HCT116 (cell line): ENCODE results near the gene ZXDC. TPM values are rescaled to one million over a fixed set of nuclear protein-coding genes. Genes with fewer than 3 reads are reported as not detected.

Source experiments
- ATAC-seq: fragments of 200-7000 bp; cut with Tn5 transposase; 2 replicates; pipeline ENCODE4 v1.9.1; 2020; ENCODE audit warnings: mild to moderate bottlenecking, moderate library complexity
- BruUV-seq: library from RNA; stranded (reverse); fragments of 400-500 nt; replicated peaks from 2 replicates; lab custom pipeline; 2021; lab: Mats Ljungman, UMichigan
- CTCF ChIA-PET: fragments of 300-600 bp; sonication (Branson Sonifier 250); formaldehyde crosslinking; loops from one replicate; lab custom pipeline; 2021; ENCODE audit warnings: antibody characterized with exemption; lab: Charles Lee
- POLR2A ChIA-PET: fragments of 300-600, 350-600 bp; sonication (Branson Sonifier 250); formaldehyde crosslinking; loops from one replicate; lab custom pipeline; 2021; ENCODE audit warnings: antibody characterized with exemption; lab: Charles Lee
- RAD21 ChIA-PET, 2 experiments: fragments of 300-600 bp; sonication (Branson Sonifier 250); formaldehyde crosslinking; loops; one replicate each; lab custom pipeline; 2023; ENCODE audit warnings: low total read pairs in 2 of 2; ENCODE audit not compliant: uncharacterized antibody in 2 of 2, unreplicated experiment in 2 of 2, low non-redundant PET in 1 of 2; lab: Charles Lee
- DNase-seq: peaks from one replicate; pipeline ENCODE4 v3.0.0-alpha.2; 2010; ENCODE audit warnings: low read depth, low spot score
- H2AFZ ChIP-seq: fragments of 200-600 bp; shearing (Covaris generic), sonication (generic); 2 replicates; pipeline ENCODE4 v1.6.1; 2017; ENCODE audit warnings: low read depth, mixed run types, mixed read lengths, antibody characterized with exemption, low read length; ENCODE audit not compliant: poor library complexity, severe bottlenecking
- H3K27ac ChIP-seq: 2 replicates; pipeline ENCODE4 v1.5.1; 2012; ENCODE audit warnings: low read depth, low read length
- H3K27me3 ChIP-seq: fragments of 200-600 bp; sonication (generic); 2 replicates; pipeline ENCODE4 v1.6.1; 2016; ENCODE audit warnings: mixed run types, low read length, mixed read lengths; ENCODE audit not compliant: insufficient read depth
- H3K36me3 ChIP-seq, 2 experiments: fragments of 200-500 bp in 1 of 2; fragments of 200-600 bp in 1 of 2; sonication (Bioruptor generic) in 1 of 2; sonication (generic) in 1 of 2; 2 replicates each; pipeline versions ENCODE4 v1.5.1 to v1.6.1; 2014 to 2016; ENCODE audit warnings: low read length in 2 of 2, inconsistent platforms in 1 of 2, mixed read lengths in 1 of 2, mixed run types in 1 of 2; ENCODE audit not compliant: insufficient read depth in 2 of 2, control insufficient read depth in 1 of 2
- H3K4me1 ChIP-seq, 2 experiments: fragments of 200-600 bp in 1 of 2; sonication (generic) in 1 of 2; 2 replicates each; pipeline versions ENCODE4 v1.5.1 to v1.6.1; 2012 to 2017; ENCODE audit warnings: low read length in 2 of 2, inconsistent platforms in 1 of 2, mild to moderate bottlenecking in 1 of 2, mixed read lengths in 1 of 2, mixed run types in 1 of 2, moderate library complexity in 1 of 2; ENCODE audit not compliant: insufficient read depth in 2 of 2, control insufficient read depth in 1 of 2
- H3K4me2 ChIP-seq: fragments of 200-600 bp; sonication (generic); 2 replicates; pipeline ENCODE4 v1.6.1; 2017; ENCODE audit warnings: mixed run types, low read length, mixed read lengths
- H3K4me3 ChIP-seq, 2 experiments: fragments of 200-600 bp in 1 of 2; sonication (generic) in 1 of 2; replicated peaks in 1 of 2; 2 replicates each; pipeline ENCODE4 v1.5.1; 2011 to 2016; ENCODE audit warnings: low read length in 2 of 2, control low read depth in 1 of 2, low read depth in 1 of 2, mild to moderate bottlenecking in 1 of 2, mixed read lengths in 1 of 2, mixed run types in 1 of 2
- H3K79me2 ChIP-seq: fragments of 200-600 bp; sonication (generic); 2 replicates; pipeline ENCODE4 v1.6.1; 2017; ENCODE audit warnings: mild to moderate bottlenecking, mixed run types, low read length, moderate library complexity, mixed read lengths; ENCODE audit not compliant: insufficient read depth
- H3K9ac ChIP-seq: fragments of 200-600 bp; sonication (generic); 2 replicates; pipeline ENCODE4 v1.6.1; 2016; ENCODE audit warnings: low read length, mixed read lengths
- H3K9me2 ChIP-seq: fragments of 200-600 bp; sonication (generic), shearing (Covaris generic); 2 replicates; pipeline ENCODE4 v1.6.1; 2017; ENCODE audit warnings: mixed run types, mild to moderate bottlenecking, moderate library complexity; ENCODE audit not compliant: insufficient read depth
- H3K9me3 ChIP-seq, 2 experiments: fragments of 200-500 bp in 1 of 2; fragments of 200-600 bp in 1 of 2; sonication (Bioruptor generic) in 1 of 2; sonication (generic) in 1 of 2; 2 replicates each; pipeline ENCODE4 v1.6.1; 2014 to 2017; ENCODE audit warnings: low read length in 2 of 2, mixed read lengths in 2 of 2, inconsistent platforms in 1 of 2, low read depth in 1 of 2, mild to moderate bottlenecking in 1 of 2, mixed run types in 1 of 2, moderate library complexity in 1 of 2; ENCODE audit not compliant: control insufficient read depth in 1 of 2, insufficient read depth in 1 of 2
- H4K20me1 ChIP-seq: fragments of 200-600 bp; sonication (generic), shearing (Covaris generic); 2 replicates; pipeline ENCODE4 v1.6.1; 2017; ENCODE audit warnings: mixed run types, mild to moderate bottlenecking, moderate library complexity; ENCODE audit not compliant: insufficient read depth
- EGR1 ChIP-seq: IDR thresholded peaks from 2 replicates; pipeline ENCODE4 v1.6.1; 2012; ENCODE audit warnings: low read depth
- ELF1 ChIP-seq: IDR thresholded peaks from 2 replicates; pipeline ENCODE4 v1.6.1; 2012; ENCODE audit warnings: low read depth, borderline replicate concordance
- EZH2phosphoT487 ChIP-seq: fragments of 200-600 bp; IDR thresholded peaks from 2 replicates; pipeline ENCODE4 v1.6.1; 2018; ENCODE audit warnings: antibody characterized with exemption, borderline replicate concordance
- SP1 ChIP-seq: IDR thresholded peaks from 2 replicates; pipeline ENCODE4 v1.6.1; 2012; ENCODE audit warnings: low read depth
- ZFX ChIP-seq: fragments of 450-650 bp; IDR thresholded peaks from 2 replicates; pipeline ENCODE4 v1.6.1; 2017
- ZNF274 ChIP-seq: fragments of 200-500 bp; sonication (Bioruptor generic); IDR thresholded peaks from 2 replicates; pipeline ENCODE4 v1.6.1; 2014; ENCODE audit warnings: mild to moderate bottlenecking, low read depth, low read length, inconsistent platforms
- intact Hi-C: fragments of 100-400 bp; cut with micrococcal nuclease; formaldehyde crosslinking; loops from 2 replicates; pipeline ENCODE4 v1.10.0; 2022
- total RNA-seq: library from RNA; stranded (reverse); gene quantifications from one replicate; pipeline ENCODE4 v1.2.1, GENCODE V29; 2021; ENCODE audit not compliant: unreplicated experiment
- TF ChIP-seq, protein P1 (sequence below): IDR thresholded peaks from 2 replicates; pipeline ENCODE4 v1.6.1; 2012; ENCODE audit warnings: low read depth
- TF ChIP-seq, protein P2 (sequence below), 3 experiments: fragments of 200-600 bp in 1 of 3; sonication (generic) in 1 of 3; IDR thresholded peaks in 2 of 3; conservative IDR thresholded peaks in 1 of 3; 2 replicates each; pipeline ENCODE4 v1.5.1; 2012 to 2017; ENCODE audit warnings: low read depth in 2 of 3, low read length in 2 of 3, antibody characterized with exemption in 1 of 3, borderline replicate concordance in 1 of 3, control low read depth in 1 of 3, mild to moderate bottlenecking in 1 of 3, mixed read lengths in 1 of 3, mixed run types in 1 of 3, moderate library complexity in 1 of 3; ENCODE audit not compliant: insufficient read depth in 1 of 3

Gene ZXDC
- total RNA-seq, 1 experiment from 2014 or later: 29.9 TPM

DNA sequence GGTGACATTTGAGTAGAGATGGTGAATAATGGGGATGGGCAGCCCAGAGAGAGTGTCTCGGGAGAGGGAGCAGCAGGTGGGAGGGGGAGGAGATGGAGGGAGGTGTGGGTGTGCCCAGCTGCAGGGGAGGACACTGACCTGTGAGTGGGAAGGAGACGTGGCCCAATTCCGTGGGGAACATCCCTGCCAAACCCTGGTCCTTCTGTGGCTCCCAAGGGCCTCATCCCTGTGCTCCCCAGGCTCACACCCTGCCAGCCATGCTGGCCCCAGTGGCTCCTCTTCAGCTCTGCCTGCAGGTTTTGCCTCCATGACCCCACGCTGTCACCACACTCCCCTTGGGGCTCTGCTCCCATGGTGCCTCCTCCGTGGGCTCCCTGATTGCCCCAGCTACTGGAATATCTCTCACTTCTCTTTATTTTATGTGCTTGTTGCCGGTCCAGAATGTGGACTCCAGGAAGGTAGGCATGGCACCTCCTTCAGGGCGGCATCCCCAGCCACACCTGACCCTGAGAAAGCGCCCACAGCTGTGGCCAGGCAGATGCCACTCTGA is 74.0 kb downstream of the ZXDC start (continued):
- TF ChIP-seq, protein P1, sequence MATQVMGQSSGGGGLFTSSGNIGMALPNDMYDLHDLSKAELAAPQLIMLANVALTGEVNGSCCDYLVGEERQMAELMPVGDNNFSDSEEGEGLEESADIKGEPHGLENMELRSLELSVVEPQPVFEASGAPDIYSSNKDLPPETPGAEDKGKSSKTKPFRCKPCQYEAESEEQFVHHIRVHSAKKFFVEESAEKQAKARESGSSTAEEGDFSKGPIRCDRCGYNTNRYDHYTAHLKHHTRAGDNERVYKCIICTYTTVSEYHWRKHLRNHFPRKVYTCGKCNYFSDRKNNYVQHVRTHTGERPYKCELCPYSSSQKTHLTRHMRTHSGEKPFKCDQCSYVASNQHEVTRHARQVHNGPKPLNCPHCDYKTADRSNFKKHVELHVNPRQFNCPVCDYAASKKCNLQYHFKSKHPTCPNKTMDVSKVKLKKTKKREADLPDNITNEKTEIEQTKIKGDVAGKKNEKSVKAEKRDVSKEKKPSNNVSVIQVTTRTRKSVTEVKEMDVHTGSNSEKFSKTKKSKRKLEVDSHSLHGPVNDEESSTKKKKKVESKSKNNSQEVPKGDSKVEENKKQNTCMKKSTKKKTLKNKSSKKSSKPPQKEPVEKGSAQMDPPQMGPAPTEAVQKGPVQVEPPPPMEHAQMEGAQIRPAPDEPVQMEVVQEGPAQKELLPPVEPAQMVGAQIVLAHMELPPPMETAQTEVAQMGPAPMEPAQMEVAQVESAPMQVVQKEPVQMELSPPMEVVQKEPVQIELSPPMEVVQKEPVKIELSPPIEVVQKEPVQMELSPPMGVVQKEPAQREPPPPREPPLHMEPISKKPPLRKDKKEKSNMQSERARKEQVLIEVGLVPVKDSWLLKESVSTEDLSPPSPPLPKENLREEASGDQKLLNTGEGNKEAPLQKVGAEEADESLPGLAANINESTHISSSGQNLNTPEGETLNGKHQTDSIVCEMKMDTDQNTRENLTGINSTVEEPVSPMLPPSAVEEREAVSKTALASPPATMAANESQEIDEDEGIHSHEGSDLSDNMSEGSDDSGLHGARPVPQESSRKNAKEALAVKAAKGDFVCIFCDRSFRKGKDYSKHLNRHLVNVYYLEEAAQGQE: no peak

DNA sequence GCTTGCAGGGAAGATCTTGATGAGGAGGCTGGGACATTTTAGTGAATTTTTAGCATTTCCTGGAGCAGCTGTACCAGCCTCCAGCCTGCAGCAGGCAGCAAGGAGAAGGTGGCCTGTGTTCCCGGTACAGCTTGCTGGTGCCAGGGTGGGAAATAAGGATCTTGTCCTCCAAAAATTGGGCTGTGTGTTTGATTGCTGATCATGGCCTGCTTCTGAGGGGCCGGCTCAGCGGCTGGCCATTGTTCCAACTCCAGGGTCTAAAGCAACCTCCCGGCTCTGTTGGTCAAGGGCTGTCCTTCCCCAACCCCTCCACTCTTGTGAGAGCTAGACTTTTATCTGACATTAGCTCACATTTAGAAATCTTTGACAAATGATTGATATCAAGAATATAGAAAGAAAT is 75.9 kb downstream of the ZXDC start:
- Histone ChIP-seq H3K4me2 (no peak overlapping the region), H2AFZ (no peak overlapping the region), H3K36me3 (no peaks in the 10 kb centered on the region), H3K27ac (no peak overlapping the region), H3K79me2 (no peaks in the 10 kb centered on the region), H3K9ac (no peak overlapping the region), H3K27me3 (no peaks in the 10 kb centered on the region), H3K9me3 (no peaks in the 10 kb centered on the region), H3K4me3 (no peak overlapping the region), H3K4me1 (no peaks in the 10 kb centered on the region), H3K9me2 (no peaks in the 10 kb centered on the region), H4K20me1 (no peaks in the 10 kb centered on the region)
- ChIA-PET POLR2A (no interaction called here), CTCF (no interaction called here), RAD21 (no interaction called here)
- no peak for DNase-seq
- intact Hi-C loops: no loop called here
- BruUV-seq: no TSS peak
- no peak for ATAC-seq
- no peak for TF ChIP-seq SP1

DNA sequence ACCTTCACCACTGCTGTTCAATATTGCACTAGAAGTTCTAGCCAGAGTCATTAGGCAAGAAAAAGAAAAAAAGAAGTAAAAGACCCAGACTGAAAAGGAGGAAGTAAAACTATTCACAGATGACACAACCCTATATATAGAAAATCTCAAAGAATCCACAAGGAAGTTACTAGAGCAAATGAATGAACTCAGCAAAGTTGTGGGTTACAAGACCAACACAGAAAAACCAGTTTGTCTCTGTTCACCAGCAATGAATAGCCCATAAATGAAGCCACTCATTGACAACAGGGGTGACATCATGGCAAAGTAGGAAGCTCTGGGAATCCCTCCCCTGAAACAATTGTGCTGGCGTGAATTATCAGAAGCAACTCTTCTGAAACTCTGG is 76.3 kb downstream of the ZXDC start:
- DNase-seq (no peak), ATAC-seq (no peak)
- POLR2A ChIA-PET: no interaction called here
- no peaks in the 10 kb centered on the region for H3K9me3 ChIP-seq
- no peaks in the 10 kb centered on the region for H3K4me1 ChIP-seq
- RAD21 ChIA-PET: no interaction called here
- intact Hi-C loops: no loop called here
- no peak overlapping the region for H2AFZ ChIP-seq
- no peaks in the 10 kb centered on the region for H3K27me3 ChIP-seq
- no peak overlapping the region for H3K4me2 ChIP-seq
- no peaks in the 10 kb centered on the region for H3K36me3 ChIP-seq
- no peak overlapping the region for H3K9ac ChIP-seq
- no peak overlapping the region for H3K27ac ChIP-seq
- no peaks in the 10 kb centered on the region for H4K20me1 ChIP-seq
- H3K4me3 ChIP-seq: no peak overlapping the region
- H3K79me2 ChIP-seq: no peaks in the 10 kb centered on the region
- CTCF ChIA-PET: no interaction called here
- H3K9me2 ChIP-seq: no peaks in the 10 kb centered on the region
- no TSS peak for BruUV-seq
- TF ChIP-seq SP1 (no peak), EZH2phosphoT487 (no peak), ZNF274 (no peak), EGR1 (no peak), ELF1 (no peak), ZFX (no peak)
- TF ChIP-seq, protein P1: no peak
- TF ChIP-seq, protein P2, sequence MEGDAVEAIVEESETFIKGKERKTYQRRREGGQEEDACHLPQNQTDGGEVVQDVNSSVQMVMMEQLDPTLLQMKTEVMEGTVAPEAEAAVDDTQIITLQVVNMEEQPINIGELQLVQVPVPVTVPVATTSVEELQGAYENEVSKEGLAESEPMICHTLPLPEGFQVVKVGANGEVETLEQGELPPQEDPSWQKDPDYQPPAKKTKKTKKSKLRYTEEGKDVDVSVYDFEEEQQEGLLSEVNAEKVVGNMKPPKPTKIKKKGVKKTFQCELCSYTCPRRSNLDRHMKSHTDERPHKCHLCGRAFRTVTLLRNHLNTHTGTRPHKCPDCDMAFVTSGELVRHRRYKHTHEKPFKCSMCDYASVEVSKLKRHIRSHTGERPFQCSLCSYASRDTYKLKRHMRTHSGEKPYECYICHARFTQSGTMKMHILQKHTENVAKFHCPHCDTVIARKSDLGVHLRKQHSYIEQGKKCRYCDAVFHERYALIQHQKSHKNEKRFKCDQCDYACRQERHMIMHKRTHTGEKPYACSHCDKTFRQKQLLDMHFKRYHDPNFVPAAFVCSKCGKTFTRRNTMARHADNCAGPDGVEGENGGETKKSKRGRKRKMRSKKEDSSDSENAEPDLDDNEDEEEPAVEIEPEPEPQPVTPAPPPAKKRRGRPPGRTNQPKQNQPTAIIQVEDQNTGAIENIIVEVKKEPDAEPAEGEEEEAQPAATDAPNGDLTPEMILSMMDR (IDR thresholded peaks at IDR 0.05 in 2 of 3, conservative IDR thresholded peaks at IDR 0.05 in 1 of 3; ENCODE audit: borderline replicate concordance in 1 of 3, insufficient read depth in 1 of 3, low read depth in 2 of 3, low read length in 2 of 3): no peak
